NCI-H187 treated with DMSO at 0.1 percent for 48 hours (cell line): ENCODE results near the gene TBX6.
"Not testable (repeated sequence)": the region's sequence is repeated elsewhere in the genome, so short reads cannot be mapped to it uniquely, and the experiment has no call there.

Experiments
- DNase-seq: peaks from one replicate; lab custom pipeline; 2025; lab: John Stamatoyannopoulos, UW

The TBX6 gene

DNA sequence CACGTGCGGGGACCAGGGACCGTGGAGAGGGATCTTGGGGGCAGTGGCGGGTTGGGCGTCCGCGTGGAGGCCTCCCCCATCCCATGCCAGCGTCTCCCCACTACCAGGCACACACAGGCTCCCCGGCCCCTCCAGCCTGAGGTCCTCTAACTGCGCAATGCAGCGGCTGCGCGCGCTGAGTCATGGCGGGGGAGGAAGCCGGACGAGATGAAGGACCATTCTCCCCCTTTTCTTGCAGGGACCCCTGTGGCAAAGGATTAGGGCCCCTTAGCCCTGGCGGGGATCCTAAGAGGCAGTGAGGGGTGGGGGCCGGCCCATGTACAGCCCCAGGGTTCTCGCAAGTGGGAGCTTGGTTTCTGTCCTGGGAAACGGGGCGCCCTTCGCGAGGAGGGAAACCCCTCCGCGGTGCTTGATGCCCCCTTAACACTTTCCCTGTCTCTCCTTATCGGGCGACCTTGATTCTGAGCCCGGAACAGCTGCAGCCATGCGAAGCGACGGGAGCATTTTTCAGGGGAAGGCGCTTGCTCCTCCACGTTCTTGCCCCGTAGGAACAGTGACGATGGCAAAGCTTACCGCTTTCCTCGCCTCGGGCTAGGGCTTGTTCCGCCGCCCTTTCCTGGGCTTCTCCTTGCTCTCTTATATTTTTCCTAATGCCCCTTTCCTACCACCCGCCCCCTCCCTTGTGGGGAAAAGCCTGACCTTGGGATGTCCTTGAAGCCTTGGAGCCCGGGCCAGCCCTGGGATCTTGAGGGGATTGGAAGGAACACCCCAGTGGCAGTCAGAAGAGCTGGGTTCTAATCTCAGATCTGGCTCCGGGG is 25.6 kb downstream of the TBX6 start:
- DNase-seq = no peak

GRCh38 chr16:30065102-30065942 is 26.4 kb downstream of the TBX6 start, which contains the start of gene ALDOA:
Gene ALDOA, plus strand, starts transcription at chr16:30065760. Its CDS starts 1,138 bp downstream, at chr16:30066898.
- DNase-seq = peak; percentile 65

DNA sequence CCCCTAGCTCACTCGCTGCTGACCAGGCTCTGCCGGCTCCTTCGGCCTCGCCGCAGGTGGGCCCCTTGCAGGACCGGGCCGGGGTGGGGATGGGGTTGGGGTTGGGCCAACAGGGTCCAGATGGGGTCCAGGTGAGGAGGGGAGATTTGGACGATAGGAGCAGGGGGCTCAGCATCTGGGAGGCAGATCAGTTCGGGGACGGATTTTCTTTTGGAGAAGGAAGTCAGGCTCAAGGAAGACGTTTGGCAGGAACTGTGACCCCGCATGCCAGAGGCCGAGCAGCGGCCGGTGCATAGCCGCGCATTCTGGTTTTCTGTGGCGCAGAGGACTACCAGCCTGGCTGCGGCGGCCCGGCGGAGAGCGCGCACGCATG is 27.0 kb downstream of the TBX6 start:
- no peak for DNase-seq

DNA sequence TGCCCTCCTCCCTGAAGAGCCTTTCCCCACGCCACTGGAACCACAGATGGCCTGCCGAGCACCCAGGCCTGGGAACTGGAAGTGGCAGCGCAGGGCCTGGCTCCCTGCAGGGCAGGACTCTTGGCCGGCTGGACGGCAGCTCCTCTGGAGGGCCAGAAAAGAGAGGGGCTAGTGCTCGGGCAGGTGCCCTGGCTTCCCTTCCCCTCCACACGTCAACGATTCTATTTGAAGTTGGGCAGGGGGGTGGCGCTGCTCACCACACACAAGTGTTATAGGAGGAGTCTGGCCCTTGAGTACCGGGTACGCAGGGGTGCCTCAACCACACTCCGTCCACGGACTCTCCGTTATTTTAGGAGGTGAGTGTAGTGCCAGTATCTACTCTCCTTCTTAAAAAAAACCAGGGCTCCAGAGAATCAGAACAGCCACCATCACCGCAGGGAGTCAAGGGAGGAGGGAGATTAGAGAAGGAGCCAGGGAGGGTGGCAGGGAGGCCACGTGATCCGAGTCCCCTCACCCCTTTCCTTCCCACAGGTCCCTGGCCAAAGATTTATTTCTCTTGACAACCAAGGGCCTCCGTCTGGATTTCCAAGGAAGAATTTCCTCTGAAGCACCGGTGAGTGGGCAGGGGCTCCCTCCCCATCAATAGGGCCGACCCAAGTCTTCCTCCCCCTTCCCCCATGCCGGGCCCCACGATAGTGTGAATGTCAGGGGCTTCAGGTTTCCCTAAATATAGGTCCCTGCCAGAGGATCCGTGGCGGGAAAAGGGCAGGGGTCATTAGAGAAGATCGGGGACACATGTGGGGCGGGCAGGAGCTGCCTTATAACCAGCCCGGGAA is 27.6 kb downstream of the TBX6 start:
- no peak for DNase-seq

DNA sequence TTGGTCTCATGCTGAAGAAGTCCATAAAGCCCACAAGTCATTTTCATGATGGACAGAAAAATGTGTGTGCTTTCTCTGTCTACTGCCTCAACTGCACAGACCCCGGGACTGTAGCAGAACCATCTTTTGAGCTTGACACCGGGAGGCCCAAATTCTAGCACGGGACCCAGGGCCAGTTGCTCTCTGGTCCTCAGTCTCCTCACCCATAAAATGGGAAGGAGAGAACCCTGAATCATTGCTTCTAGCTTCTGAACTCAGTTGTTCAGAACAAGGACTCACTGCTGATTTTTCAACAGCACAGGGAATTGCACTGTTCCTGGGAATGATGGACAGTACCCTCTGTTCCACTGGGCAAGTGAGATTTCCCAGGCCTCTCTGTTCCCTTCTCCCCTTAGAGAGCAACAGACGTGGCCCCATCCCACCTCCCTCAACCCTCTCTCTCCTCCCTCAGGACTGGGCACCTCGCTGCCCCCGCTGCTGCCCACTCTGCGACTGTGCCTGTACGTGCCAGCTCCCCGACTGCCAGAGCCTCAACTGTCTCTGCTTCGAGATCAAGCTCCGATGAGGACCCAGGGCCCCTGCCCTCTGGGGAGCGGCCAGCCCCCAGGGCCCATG is 28.3 kb downstream of the TBX6 start:
- no peak for DNase-seq

DNA sequence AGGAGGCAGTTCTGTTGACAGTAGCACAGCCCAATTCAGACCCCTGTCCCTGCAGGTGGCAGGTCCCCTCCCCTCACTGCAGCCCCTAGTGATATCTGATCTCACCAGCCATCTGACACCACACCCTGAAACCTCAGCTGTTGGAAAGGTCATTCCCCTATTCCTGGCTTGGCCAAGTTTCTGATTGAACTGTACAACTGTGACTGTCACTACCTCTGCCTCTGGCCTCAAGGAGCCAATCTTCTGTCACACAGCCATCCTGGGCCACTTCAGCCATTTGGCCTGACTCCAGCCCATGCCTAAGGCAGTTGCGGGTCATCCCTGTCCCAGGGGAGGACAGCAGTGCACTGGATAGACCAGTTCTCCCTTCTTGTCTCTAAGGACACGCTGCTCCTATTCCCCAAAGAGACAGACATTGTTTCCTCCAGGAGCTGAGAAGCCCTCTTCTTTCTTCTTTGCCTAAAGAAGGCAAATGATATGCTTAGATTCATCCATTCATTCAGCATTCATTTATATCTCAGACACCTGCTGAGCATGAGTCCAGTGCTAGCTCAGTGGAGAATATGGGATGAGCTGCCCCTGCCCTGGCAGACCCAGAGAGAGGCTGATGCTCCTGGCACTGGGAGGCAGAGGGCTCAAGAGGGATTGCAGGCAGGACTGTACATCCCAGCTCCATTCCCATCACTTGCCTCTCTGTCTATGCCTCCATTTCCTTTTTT is 30.7 kb downstream of the TBX6 start:
- no peak for DNase-seq

- DNase-seq = no peak
Observed at GRCh38 chr16:30060346-30060745, 31.4 kb downstream of the TBX6 start.

DNA sequence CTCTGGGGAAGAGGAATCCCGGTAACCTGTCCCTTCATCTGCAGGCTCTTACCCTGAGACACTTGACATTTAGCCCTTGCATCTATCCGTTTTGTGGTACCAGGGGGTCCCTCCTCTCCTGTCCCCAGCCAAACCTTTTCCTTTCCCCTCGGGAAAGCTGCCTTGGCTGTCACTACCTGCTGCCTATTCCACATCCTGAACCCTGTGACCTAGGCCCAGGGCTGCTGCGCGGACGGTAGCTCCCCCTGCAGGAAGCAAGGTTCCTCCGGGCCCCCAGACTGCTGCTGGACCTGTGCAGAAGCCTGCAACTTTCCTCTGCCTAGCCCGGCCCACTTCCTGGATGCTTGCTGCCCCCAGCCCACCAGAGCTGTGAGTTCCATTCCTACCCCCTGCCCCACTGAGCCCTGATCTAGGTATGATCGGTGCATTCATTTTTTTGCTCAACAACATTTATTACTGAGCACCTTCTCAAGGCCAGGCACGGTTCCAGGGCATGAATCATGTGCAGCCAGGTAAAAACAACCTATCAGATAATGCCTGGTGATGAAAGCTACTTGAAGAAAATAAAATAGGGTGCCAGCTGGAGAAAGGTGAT is 36.7 kb downstream of the TBX6 start:
- no peak for DNase-seq

DNA sequence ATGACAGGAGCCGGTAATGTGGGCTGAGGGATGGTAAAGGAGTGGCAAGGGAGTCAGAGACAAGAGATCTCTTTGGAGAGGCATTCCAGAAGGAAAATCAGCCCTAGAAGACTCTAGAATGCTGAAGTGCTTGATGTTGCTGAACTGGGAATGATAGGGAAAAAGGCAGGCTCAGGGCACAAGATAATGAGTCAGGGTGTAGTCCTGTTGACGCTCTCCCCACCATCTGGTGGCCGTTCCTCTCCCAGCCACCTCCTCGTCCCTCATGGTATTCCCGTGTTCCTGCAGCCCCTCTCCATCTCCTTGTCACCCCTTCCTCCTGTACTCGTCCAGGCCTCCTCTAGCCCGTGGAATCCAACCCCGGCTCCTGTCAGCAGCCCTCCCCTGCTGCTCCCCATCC is 37.3 kb downstream of the TBX6 start:
- no peak for DNase-seq

- no peak for DNase-seq
Observed at GRCh38 chr16:30053376-30054015, 38.2 kb downstream of the TBX6 start.

GRCh38 chr16:30052671-30053372 is 38.9 kb downstream of the TBX6 start:
- peak; percentile 39 for DNase-seq

GRCh38 chr16:30051518-30051917 is 40.2 kb downstream of the TBX6 start:
- no peak for DNase-seq

- no peak for DNase-seq
Observed at GRCh38 chr16:30049871-30050270, 41.9 kb downstream of the TBX6 start.

DNA sequence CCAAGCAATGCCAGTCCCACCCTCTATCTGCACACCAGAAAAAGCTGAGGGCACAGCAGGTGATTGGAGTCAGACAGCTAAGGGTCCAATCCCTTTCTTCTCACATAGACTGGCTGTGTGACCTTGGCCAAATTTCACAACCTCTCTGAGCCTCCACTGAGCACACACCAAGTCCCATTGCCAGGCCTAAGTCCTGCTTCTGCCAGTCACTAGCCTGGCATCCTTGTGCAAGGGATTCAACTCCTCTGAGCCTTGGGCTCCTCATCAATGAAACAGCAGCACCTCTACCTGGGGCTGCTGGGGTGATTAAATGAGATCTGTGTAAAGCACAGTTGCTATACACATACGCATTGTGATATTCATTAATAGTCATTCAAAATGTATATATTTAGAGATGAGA is 45.1 kb downstream of the TBX6 start:
- no peak for DNase-seq

DNA sequence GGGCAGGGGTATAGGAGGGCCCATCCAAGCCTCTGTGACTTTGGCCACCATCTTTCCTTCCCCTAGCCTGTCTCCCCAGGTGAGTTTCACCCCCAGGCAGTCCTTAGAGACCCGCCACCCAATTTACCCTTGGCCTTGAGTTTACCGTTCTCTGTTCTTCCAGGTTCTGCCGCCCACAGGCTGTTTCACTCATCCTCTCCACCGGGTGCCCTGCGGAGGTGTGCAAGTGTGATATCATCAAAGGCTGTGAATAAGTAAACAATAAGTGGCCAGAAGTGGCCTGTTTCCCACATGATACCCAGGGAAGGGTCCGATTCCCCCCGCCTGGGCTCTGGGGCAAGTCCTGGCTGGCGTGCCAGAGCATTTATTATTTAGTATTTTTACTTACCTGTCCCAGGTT is 45.5 kb downstream of the TBX6 start:
- no peak for DNase-seq

- DNase-seq = no peak
Observed at GRCh38 chr16:30041841-30042240, 49.9 kb downstream of the TBX6 start.

- DNase-seq = not testable (repeated sequence)
Observed at GRCh38 chr16:30040690-30041089, 51.0 kb downstream of the TBX6 start.

- DNase-seq = no peak
Observed at GRCh38 chr16:30040221-30040620, 51.5 kb downstream of the TBX6 start.
